ENCODE data around the gene EFCAB6. TPM values are rescaled to one million over a fixed set of nuclear protein-coding genes. Genes with fewer than 3 reads are reported as not detected.

EFCAB6 gene
- total and polyA plus RNA-seq, 9 of the 15 experiments (the other 6 are each of a cell fraction or from before 2014, with no cell fraction given), result 0.06 TPM; not detected in 8

GRCh38 chr22:43796567-43796966 lies 15.5 kb downstream of the EFCAB6 start:
- Histone ChIP-seq H3K36me3 (ENCODE audit: control insufficient read depth, insufficient read depth, low read length) (no peaks in the 10 kb centered on the region), H3K9me3 (replicated peaks; ENCODE audit: control insufficient read depth, insufficient read depth, low read depth, low read length) (no peaks in the 10 kb centered on the region), H3K27me3 (ENCODE audit: control insufficient read depth in 2 of 2, insufficient read depth in 2 of 2, low read length in 2 of 2) (no peaks in the 10 kb centered on the region; a peak in 1 of 5 replicates), H3K9ac (ENCODE audit: insufficient read depth in 1 of 2, low read depth in 2 of 2, low read length in 2 of 2) (no peak overlapping the region), H3K4me2 (ENCODE audit: insufficient read depth, low read length) (no peak overlapping the region), H4K20me1 (replicated peaks; ENCODE audit: control insufficient read depth, insufficient read depth, low read length) (no peaks in the 10 kb centered on the region), H2AFZ (ENCODE audit: low read depth, low read length) (no peak overlapping the region), H3K27ac (ENCODE audit: extremely low read depth, low read depth, low read length) (no peak overlapping the region), H3K9me1 (ENCODE audit: control insufficient read depth, insufficient read depth, low read length) (no peaks in the 10 kb centered on the region), H3K79me2 (ENCODE audit: control insufficient read depth, insufficient read depth, low read length) (no peaks in the 10 kb centered on the region), H3K4me3 (no peak overlapping the region), H3K4me1 (replicated peaks in 1 of 2; ENCODE audit: control insufficient read depth in 2 of 2, insufficient read depth in 2 of 2, low read length in 2 of 2) (no peaks in the 10 kb centered on the region)
- CTCF ChIA-PET (ENCODE audit: low intra/inter-chr PET ratio), result no interaction called here
- DNase-seq (ENCODE audit: extremely low read depth in 1 of 4, low spot score in 3 of 4), result no peak
- in situ Hi-C loops (cut with MboI), result no loop called here
- under 1% methylated on average over 8 of the region's 8 CpGs for whole genome bisulfite sequencing (ENCODE audit: insufficient coverage, low coverage, missing lambda C conversion rate)
- BruUV-seq (replicated peaks), result no TSS peak
- intact Hi-C loops (cut with micrococcal nuclease), result no loop called here
- ATAC-seq, result no peak
- peak; percentile 32 for FAIRE-seq
- POLR2A ChIA-PET, result no interaction called here
- TF ChIP-seq ZNF384 (IDR thresholded peaks at IDR 0.05; ENCODE audit: low read depth, low read length) (no peak), RAD21 (CRISPR knock-in tag; conservative IDR thresholded peaks at IDR 0.05 in 1 of 2, IDR thresholded peaks at IDR 0.05 in 1 of 2) (peak in 1 of 2 experiments; percentile 30; a peak in 1 of 4 replicates), PRPF4 (IDR thresholded peaks at IDR 0.05; ENCODE audit: insufficient read depth, low read depth, low read length, poor library complexity, severe bottlenecking) (no peak), ZNF280B (CRISPR knock-in tag; IDR thresholded peaks at IDR 0.05) (no peak), UBTF (IDR thresholded peaks at IDR 0.05; ENCODE audit: borderline replicate concordance in 1 of 2, low read depth in 2 of 2, low read length in 2 of 2) (no peak), ZKSCAN3 (CRISPR knock-in tag; IDR thresholded peaks at IDR 0.05) (no peak), ATF6 (CRISPR knock-in tag; IDR thresholded peaks at IDR 0.05) (no peak), ARID3B (CRISPR knock-in tag; IDR thresholded peaks at IDR 0.05; ENCODE audit: borderline replicate concordance) (no peak), CTCF (IDR thresholded peaks at IDR 0.05 in 2 of 3, conservative IDR thresholded peaks at IDR 0.05 in 1 of 3; ENCODE audit: insufficient read depth in 2 of 3, low read depth in 1 of 3, low read length in 3 of 3) (peak in 2 of 3 experiments; percentile 19 to 30; a peak in 3 of 6 replicates), BMI1 (IDR thresholded peaks at IDR 0.05; ENCODE audit: low read length) (no peak)

Measured in K562 (cell line).